GM12801 (cell line): ENCODE measurements around the gene CPXM1.

ENCODE experiments used
- CTCF ChIP-seq: IDR thresholded peaks from one replicate; pipeline ENCODE4 v1.5.1; 2011; ENCODE audit warnings: control low read depth; ENCODE audit not compliant: insufficient read length; ENCODE audit errors: extremely low read depth

The CPXM1 gene

GRCh38 chr20:2839732-2840137 lies 39.3 kb upstream of the CPXM1 start:
- TF ChIP-seq CTCF = no peak

DNA sequence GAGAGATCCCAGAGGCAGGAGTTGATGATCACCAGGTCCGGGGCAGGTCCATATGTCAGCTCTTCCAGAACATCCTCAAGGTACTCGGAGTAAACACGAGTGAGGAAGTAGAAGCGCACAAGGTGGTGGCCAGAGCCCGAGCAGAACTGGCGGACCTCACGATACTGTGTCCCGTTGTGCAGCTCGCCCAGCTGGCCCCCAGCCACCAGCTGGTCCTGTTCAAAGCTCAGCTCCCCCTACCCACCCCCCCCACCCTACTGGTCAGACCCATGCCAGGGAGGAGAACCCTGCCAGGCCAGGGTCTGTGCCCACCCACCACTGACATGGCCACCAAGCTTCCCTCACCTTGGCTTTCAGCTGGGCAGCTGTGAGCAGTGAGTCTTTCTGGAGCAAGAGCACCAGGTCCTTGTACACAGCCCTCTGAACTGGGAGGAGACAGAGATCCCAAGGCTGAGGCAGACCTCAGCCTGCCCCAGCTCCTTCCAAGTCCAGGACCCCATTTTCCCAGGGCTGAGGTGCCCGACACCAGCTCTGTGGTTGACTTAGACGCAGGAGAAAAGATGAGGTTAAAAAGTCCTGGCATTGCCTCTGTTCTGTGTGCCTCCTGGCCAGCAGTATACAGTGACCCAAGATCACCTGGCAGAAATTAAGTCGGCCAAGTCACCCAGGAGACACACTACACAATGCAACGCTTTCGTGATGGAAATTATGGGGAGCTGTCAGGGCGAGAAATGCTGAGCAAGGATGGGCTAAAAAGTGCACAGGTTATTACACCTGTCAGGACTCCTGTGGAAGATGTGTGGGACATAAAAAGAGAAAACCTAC lies 38.6 kb upstream of the CPXM1 start:
- TF ChIP-seq CTCF = no peak

DNA sequence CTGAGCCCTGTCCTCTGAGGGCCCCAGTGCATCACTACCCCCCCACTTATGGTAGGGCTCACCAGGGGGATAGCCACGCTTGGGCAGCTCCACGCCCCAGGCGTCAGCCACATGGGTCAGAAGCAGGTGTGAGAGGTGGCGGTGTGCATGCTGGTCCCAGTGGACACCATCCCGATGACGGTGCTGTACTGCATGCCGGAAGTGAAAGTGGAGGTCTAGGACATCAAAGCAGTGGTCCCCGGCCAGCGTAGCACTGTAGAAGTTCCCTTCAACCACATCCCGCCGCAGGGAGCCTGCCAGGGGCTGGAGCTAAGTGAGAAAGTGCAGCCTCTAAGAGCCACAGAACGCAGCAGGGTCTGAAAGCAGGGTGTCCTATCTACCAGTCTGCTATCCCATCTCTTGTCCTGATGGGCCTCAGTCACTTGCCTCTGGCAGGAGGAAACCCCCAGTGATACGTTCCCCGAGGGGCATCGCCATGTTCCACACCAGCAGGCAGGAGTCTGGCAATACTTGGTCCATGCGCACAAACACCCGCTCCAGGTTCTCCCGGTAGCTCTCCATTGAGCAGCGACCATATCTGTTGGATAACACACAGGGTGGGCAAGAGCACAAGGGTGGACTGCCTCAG lies 37.9 kb upstream of the CPXM1 start:
- no peak for TF ChIP-seq CTCF

GRCh38 chr20:2837221-2837960 lies 37.0 kb upstream of the CPXM1 start:
- no peak for TF ChIP-seq CTCF

- no peak for TF ChIP-seq CTCF
Measured at GRCh38 chr20:2836035-2836434, 35.6 kb upstream of the CPXM1 start.

DNA sequence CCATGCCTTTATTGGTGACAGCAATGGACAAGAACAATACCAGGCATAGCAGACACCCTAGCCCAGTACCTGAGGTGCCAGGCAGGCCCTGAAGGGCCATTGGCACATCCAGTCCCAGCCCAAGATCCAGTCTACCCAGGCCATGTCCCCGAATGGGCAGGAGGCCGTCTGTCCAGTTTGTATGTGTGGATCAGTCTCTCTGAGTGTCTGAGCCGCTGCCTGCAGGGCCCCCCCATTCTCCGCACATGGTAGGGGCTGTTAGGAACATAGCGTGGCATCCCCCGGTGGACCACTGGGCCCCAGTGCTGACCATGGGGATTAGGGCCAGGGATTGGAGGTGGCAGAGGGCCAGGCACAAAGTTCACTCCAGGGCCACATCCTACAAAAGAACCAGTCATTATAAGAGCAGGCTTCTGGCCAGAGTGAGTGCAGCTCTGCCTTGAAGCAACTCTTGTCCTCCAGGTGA lies 34.9 kb upstream of the CPXM1 start:
- no peak for TF ChIP-seq CTCF

GRCh38 chr20:2834401-2835110 lies 34.1 kb upstream of the CPXM1 start:
- no peak for TF ChIP-seq CTCF
